HG02885 (cell line): ENCODE results near the gene IL15.
"Not testable (repeated sequence)": the region's sequence is repeated elsewhere in the genome, so short reads cannot be mapped to it uniquely, and the experiment has no call there.

ENCODE experiments used
- ATAC-seq: cut with Tn5 transposase; IDR thresholded peaks from one replicate; pipeline ENCODE4 v1.9.1; 2021; ENCODE audit warnings: mild to moderate bottlenecking; ENCODE audit not compliant: unreplicated experiment, poor library complexity

Gene IL15, protein sequence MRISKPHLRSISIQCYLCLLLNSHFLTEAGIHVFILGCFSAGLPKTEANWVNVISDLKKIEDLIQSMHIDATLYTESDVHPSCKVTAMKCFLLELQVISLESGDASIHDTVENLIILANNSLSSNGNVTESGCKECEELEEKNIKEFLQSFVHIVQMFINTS

DNA sequence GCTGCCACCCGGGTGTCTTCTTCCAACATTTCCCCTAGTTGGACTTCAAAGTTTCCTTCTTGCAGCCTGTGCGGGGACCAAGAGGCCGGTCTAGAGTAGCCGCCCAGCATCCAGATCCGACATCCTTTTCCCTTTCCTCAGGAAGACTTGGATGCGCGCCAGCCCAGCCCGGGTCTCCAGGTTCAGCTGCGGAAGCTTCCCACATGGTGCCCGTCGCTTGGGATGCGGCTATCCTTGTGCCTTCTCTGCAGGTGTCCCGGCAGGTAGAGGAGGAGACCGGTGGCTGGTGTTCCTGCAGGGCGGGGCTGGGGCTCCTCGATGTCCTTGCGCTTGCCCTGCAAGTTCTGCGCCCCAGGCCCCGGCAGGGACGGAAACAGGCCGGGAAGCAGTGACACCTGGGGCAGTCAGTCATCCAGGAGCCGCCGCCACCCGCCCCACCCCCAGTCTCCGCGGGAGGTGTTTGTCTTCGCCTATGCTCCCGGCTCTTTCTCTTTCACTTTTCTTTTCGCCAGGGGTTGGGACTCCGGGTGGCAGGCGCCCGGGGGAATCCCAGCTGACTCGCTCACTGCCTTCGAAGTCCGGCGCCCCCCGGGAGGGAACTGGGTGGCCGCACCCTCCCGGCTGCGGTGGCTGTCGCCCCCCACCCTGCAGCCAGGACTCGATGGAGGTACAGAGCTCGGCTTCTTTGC is at the start of gene IL15:
TSS of gene IL15 (plus strand) at position 502 of the 689 bp plus-strand sequence. CDS start 82,882 bp downstream, outside the sequence.
- ATAC-seq, result peak; percentile 59

DNA sequence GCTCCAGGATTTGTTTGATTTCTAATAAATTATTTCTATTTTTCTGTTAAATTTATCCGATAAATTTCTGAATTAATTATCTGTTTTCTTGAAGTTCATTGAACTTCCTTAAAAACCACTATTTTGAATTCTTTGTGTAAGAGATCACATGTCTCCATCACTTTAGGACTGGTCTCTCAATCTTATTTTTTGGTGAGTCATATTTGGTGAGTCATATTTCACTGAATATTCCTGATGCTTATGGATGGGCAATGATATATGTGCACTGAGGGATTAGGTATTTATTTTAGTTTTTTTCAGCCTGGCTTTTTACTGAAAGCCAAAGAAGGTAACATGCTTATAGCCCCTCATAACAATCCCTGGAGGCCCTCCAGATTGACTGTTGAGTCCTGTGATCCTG is 48.5 kb upstream of the IL15 start:
- no peak for ATAC-seq

DNA sequence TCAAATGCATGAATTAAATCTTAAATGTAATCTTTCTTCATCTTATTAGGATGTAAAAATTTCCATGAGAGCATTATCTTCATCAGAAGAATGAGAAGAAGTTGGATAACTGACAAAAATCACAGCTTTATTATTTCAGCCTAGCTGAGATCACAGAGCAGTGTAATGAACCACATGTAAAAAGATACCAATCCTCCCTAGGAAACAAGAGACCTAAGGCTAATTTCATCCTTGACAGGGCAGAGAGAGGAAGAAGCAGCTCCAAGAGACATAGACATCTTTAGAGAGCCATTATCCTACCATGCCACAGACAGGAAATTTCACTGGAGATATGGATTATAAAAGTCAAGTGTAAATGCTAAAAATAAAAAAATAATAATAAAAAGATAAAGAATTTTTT is 40.9 kb upstream of the IL15 start:
- ATAC-seq, result no peak

DNA sequence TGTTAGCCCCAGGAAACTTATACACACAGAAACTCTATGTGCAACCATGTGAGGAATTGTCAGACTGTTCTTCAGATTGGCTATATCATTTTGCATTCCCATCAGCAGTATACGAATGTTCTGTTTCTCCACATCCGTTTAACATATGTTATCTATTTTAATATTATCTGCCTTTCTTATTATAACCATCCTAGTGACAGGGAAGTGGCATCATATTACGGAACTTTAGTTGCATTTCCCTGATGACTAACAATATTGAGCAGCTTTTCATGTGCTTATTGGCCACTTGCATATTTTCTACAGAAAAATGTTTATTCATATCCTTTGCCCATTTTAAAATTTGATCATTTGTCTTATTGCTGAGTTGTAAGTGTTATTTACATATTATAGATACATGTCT is 36.5 kb upstream of the IL15 start:
- no peak for ATAC-seq

DNA sequence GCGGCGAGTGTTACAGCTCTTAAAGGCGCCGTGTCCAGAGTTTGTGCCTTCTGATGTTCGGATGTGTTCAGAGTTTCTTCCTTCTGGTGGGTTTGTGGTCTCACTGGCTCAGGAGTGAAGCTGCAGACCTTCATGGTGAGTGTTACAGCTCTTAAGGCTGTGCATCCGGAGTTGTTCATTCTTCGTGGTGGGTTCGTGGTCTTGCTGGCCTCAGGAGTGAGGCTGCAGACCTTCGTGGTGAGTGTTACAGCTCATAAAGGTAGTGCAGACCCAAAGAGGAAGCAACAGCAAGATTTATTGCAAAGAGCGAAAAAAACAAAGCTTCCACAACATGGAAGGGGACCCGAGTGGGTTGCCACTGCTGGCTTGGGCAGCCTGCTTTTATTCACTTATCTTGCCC is 31.7 kb upstream of the IL15 start:
- ATAC-seq, result not testable (repeated sequence)

DNA sequence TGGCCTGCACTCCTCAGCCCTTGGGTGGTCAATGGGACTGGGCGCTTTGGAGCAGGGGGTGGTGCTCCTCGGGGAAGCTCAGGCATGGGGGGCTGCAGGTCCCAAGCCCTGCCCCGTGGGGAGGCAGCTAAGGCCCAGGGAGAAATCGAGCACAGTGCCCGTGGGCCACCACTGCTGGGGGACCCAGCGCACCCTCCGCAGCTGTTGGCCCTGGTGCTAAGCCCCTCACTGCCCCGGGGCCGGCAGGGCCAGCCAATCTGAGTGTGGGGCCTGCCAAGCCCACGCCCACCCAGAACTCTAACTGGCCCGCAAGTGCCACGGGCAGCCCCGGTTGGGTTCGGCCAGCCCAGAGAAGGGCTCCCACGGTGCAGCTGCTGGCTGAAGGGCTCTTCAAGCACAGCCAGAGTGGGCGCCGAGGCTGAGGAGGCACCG is 30.9 kb upstream of the IL15 start:
- no peak for ATAC-seq

DNA sequence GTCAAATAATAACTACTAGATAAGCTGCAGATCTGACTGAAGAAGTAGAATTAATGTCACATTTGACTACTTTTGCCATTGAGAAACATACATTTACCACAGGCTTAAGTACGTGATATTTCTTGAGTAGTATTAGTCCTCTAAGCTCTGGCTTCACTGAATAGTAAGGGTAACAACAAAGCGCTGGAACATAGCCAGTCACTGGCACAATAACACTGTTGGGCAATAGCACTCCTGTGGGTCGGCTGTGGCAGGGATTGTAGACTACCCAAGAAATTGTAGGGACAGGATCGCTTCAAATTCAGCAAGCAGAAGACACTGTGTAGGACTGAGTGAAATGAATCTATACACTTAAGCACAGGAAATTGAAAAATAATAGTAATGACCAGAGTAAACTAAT is 27.1 kb upstream of the IL15 start:
- no peak for ATAC-seq

DNA sequence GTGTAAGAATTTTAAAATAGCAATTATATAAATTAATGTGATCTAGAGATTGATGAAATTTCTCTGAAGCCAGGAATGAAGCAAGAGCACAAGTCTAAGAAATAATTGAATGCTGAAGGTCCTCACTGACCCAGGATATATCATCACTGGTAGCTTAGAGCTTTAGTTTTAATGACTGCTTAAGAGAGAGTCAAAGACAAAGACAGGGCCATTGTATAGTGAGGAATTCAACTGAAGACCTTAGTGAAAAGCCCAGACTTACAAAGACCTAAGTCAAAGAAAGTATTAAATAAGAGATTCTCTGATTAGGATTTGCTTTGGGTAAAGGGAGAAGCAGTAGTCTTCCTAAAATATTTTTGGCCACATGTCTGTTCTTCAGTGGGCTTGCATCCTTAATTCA is 26.0 kb upstream of the IL15 start:
- ATAC-seq, result no peak

DNA sequence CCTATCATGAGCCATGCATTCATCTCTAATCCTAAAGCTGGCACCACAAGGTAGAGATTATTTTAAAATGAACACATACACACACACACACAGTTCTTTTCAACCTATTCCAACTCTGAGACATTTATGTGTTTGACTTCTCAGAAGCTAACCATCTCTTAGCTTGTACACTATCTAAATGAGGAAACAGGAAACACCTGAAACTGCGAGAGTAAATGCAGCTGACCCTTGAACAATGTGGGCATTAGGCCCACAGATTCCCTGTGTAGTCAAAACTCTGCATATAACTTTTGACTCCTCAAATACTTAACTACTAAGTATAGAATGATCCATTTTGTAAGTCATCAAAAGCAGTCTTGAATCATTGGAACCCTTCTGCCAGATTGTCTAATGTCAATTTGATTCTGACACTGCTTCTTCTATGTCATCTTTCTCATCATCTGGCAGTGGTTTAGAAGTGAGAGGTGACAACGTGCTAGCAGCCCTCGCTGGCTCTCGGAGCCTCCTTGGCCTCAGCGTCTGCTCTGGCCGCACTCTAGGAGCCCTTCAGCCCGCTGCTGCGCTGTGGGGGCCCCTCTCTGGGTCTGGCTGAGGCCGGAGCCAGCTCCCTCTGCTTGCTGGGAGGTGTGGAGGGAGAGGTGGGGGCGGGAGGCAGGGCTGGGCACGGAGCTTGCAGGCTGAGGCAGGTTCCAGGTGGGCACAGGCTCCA is 21.4 kb upstream of the IL15 start:
- peak; percentile 80 for ATAC-seq

DNA sequence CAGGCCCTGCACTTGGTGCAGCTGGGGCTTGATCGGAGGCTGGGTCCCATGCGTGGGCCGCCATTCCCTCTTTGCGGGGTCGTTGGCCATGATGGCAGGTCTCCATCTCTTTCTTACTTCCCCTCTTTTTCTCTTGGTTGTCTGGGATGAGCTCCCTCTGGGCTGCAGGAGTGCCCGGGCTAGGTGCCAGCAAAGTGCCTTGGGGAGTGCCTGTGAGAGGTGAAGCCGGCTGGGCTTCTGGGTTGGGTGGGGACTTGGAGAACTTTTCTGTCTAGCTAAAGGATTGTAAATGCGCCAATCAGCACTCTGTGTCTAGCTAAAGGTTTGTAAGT is 20.8 kb upstream of the IL15 start:
- ATAC-seq, result not testable (repeated sequence)

DNA sequence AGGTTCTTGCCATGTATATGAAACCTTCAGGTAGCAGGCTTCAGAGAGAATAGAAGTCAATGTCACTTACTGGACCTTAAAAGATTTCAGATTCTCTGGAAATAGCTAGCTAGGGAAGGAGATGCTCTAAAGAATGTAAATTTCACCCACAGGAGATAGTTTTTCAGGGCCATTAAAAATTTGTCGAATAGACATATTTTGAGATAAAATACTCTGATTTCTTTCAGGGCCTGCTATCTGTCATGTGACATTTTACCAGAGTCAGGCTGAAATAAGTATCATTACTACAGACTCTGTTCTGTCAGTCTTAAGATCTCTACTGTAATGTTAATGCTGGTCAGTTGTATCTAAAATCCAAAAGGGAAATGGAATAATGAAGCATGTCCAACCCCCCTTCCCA is 15.7 kb upstream of the IL15 start:
- ATAC-seq, result no peak

DNA sequence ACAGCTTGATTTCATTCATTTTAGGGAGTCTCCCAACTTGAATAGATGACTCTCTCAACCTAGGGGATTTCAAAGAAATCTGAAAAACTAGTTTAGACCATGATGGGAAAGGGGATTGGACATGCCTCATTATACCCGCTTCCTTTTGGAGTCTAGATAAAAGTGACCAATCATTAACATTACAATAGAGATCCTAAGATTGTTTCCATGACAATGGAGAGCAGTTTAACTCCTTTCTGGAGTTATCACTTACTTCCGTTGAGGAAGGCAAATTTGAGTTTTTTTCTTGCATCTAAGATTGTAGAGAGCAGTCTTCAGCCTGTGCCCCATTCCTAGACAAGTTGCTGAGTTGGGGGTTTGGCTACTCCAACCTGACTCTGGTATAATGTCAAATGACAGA is 11.4 kb upstream of the IL15 start:
- no peak for ATAC-seq

DNA sequence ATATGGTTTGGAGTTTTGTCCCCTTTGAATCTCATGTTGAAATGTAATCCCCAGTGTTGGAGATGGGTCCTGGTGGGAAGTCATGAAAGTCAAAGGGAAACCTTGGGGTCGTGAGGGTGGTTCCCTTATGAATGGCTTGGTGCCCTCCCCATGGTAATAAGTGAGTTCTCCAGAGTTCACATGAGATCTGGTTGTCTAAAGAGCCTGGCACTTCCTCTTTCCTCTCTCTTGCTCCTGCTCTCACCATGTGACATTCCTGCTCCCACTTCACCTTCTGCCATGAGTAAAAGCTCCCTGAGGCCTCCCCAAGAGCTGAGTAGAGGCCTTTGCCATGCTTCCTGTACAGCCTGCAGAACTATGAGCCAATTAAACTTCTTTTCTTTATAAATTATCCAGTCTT is 5.5 kb upstream of the IL15 start:
- ATAC-seq, result no peak

DNA sequence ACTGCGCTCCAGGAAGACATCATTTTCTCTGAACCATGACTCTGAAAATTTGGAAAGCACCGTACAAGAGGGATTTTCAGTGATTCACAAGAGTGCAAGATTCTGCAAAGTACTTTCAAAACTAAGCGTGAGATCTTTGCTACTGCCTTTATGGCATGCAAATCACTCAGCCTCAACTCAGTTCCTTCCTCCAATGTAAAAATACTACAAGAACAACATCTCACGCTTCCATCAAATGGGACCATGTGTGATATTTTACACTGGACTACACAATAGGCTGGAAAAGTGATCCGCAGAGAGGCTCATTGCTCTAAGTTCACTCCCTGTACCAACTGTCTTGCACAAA is 674 bp upstream of the IL15 start:
- ATAC-seq, result peak; percentile 50

DNA sequence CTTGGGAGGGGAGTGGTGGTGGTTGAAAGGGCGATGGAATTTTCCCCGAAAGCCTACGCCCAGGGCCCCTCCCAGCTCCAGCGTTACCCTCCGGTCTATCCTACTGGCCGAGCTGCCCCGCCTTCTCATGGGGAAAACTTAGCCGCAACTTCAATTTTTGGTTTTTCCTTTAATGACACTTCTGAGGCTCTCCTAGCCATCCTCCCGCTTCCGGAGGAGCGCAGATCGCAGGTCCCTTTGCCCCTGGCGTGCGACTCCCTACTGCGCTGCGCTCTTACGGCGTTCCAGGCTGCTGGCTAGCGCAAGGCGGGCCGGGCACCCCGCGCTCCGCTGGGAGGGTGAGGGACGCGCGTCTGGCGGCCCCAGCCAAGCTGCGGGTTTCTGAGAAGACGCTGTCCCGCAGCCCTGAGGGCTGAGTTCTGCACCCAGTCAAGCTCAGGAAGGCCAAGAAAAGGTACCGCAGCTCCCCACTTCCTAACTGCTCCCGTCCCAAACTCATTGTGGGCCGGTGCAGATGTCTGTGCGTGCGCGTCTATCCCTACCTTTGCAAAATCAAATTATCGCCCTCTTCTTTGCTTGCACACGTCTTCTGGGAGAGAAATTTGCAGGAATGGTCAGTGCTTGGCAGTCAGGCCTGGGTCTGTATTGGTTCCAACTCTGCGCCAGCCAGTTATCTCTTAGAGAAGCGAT is 533 bp downstream of the IL15 start:
- peak; percentile 55 for ATAC-seq

DNA sequence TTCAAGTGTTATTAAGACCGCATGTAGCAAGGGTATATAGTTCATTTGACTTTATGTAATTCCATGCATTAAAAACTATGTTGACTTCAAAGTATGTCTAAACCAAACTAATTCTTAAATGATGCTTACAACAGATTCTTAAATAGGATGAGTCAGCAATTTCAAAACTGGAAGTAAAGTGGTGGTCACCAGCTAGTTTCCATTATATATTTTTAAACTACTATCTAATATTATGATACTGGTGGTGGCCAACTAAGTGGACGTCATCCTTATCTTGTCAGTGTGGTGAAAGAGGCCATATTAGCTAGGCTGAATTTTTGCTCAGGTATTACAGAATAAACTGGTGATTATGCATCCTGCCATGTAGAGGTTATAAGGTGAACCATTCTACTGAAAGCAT is 1.2 kb downstream of the IL15 start:
- peak; percentile 28 for ATAC-seq

DNA sequence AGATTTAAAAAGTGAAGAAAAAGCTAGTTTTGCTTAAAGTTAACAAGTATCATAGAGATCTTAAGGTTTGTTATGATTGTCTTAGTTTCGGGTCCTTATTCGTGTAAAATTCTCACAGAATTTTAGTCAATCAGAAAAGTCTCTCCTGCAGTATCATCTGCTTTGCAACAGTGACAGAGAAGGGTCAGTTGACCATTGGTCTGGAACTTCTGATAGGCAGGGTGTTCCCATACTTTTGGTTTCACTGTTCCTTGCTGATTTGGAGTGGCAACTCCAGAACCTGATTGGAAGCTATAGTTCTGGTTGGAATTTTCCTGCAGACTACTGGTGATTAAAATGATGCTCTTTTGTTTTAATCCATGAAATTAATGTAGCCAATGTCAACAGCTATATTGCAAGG is 1.8 kb downstream of the IL15 start:
- ATAC-seq, result no peak

DNA sequence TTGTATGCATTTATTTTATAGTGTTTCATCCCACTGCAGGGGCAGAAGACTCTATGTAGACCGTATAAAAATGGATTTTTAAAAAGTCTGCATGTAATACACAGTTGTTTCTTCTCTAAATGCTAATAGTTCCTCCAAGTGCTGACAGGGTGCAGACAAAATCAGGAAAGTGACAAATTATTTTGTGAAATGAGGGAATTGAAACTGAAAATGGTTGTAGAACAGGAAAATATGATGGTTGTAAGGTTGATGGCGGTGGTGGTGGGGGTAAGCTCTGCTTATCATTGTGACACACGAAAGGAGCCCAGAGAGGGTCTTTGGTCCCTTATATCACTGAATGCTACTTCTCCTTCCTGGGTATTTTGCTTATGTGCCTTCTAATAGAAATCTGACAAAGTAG is 4.3 kb downstream of the IL15 start:
- ATAC-seq, result no peak

DNA sequence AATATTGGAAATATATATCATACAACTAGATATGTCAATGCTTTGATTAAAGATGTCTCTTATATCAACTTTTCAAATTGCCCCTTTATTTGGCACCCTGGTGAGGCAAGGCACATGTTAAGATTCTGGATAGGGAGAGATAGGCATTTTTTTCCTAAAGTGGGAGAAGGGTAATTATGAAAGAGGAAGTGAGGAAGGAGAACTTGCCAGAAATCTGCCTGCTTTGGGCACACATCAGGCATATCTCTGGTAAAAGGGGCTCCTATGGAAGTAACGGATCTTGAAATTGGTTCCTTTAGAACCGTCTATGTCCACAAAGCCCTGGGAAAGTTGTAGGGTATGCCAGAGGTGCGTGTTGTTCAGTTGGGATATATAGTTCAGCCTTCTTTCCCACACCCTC is 5.7 kb downstream of the IL15 start:
- no peak for ATAC-seq

DNA sequence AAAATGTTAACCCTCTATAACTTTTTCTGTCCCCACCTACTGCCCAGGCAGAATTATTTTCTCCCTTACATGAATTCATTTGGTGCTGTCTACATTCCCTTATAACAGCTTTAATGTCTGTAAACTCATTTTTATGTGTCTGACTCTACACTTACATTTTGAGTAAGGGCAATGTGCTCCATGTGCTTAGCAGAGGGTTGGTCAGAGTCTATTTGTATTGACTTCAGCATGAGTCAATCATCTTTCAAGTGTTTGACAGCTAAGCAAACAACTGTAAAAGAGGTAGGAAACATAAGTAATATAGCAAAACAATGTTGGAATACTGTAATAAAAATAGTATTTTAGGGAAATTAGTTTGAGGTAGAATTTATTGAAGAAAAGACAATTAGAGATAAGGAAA is 6.3 kb downstream of the IL15 start:
- ATAC-seq, result no peak

DNA sequence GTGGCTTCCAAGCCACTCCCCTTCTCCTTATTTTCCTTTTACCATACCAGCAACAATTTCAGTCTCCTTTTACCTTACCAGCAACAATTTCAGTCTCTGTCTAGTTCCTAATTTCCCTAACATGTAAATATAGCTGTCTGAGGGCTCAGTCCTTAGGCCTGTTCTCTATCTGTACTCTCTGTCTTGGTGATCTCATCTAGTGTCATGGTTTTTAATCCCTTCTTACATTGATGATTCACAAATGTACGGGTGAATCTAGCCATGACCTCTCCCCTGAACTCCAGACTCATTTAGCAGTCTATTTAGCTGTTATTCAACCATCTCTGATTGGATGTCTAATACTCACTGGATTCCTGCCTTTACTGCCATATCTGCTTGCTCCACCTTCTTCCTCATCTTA is 7.2 kb downstream of the IL15 start:
- ATAC-seq, result peak; percentile 60
